K562 (cell line): ENCODE results near the gene ZDHHC8. TPM values are rescaled to one million over a fixed set of nuclear protein-coding genes. Genes with fewer than 3 reads are reported as not detected.

Experiments
- ATF1 ChIP-seq, 2 experiments: fragments of 450-650 bp in 1 of 2; IDR thresholded peaks; 2 replicates each; pipeline ENCODE4 v1.6.1; 2016; ENCODE audit warnings: missing compliant biosample characterization in 1 of 2, missing genetic modification characterization in 1 of 2
- BHLHE40 ChIP-seq: IDR thresholded peaks from 2 replicates; pipeline ENCODE4 v1.6.1; 2011; ENCODE audit warnings: low read length, improper control_type of control experiment
- CBFB ChIP-seq: sonication (generic); formaldehyde crosslinking; IDR thresholded peaks from 2 replicates; pipeline ENCODE4 v1.4.0; 2020; ENCODE audit warnings: mild to moderate bottlenecking, missing genetic modification reagents
- ETV1 ChIP-seq: fragments of 450-650 bp; conservative IDR thresholded peaks from 2 replicates; pipeline ENCODE4 v1.6.1; 2016; ENCODE audit warnings: missing genetic modification characterization, control low read depth, low read depth, missing compliant biosample characterization
- FOXO4 ChIP-seq: fragments of 450-650 bp; formaldehyde crosslinking; IDR thresholded peaks from 2 replicates; pipeline ENCODE4 v1.4.0; 2020; ENCODE audit warnings: mild to moderate bottlenecking, moderate library complexity
- HDAC2 ChIP-seq: fragments of 450-650 bp; IDR thresholded peaks from 2 replicates; pipeline ENCODE4 v1.6.1; 2016; ENCODE audit warnings: mild to moderate bottlenecking
- HES1 ChIP-seq: fragments of 450-650 bp; IDR thresholded peaks from 2 replicates; pipeline ENCODE4 v1.6.1; 2016; ENCODE audit warnings: low read depth, mild to moderate bottlenecking, moderate library complexity
- ID3 ChIP-seq, 2 experiments: fragments of 250-450 bp in 1 of 2; fragments of 450-650 bp in 1 of 2; sonication (Bioruptor Pico) in 1 of 2; IDR thresholded peaks; 2 replicates each; pipeline versions ENCODE4 v1.6.1 to v1.8.0; 2016 to 2021; ENCODE audit warnings: mild to moderate bottlenecking in 2 of 2, moderate library complexity in 2 of 2, missing compliant biosample characterization in 1 of 2, missing genetic modification characterization in 1 of 2
- KDM4B ChIP-seq, 2 experiments: fragments of 450-650 bp in 1 of 2; sonication (generic) in 1 of 2; IDR thresholded peaks; 2 replicates each; pipeline ENCODE4 v1.6.1; 2016 to 2017; ENCODE audit warnings: borderline replicate concordance in 2 of 2, antibody characterized with exemption in 1 of 2, low read depth in 1 of 2, mild to moderate bottlenecking in 1 of 2
- MBD2 ChIP-seq: sonication (generic); IDR thresholded peaks from 2 replicates; pipeline ENCODE4 v1.6.1; 2016; ENCODE audit warnings: low read depth, borderline replicate concordance
- NKRF ChIP-seq: fragments of 450-650 bp; IDR thresholded peaks from 2 replicates; pipeline ENCODE4 v1.6.1; 2016; ENCODE audit warnings: borderline replicate concordance
- NRF1 ChIP-seq, 2 experiments: fragments of 450-650 bp; IDR thresholded peaks in 1 of 2; conservative IDR thresholded peaks in 1 of 2; 2 replicates each; pipeline ENCODE4 v1.6.1; 2014; ENCODE audit warnings: mild to moderate bottlenecking in 2 of 2
- SETDB1 ChIP-seq: IDR thresholded peaks from one replicate; pipeline ENCODE4 v1.6.1; 2012; ENCODE audit warnings: low read length, control low read depth, inconsistent platforms
- SIN3A ChIP-seq, 2 experiments: fragments of 150-350 bp in 1 of 2; IDR thresholded peaks; 2 replicates each; pipeline ENCODE4 v1.6.1; 2011 to 2016; ENCODE audit warnings: borderline replicate concordance in 2 of 2, low read depth in 2 of 2, low read length in 2 of 2, mild to moderate bottlenecking in 2 of 2, moderate library complexity in 2 of 2; ENCODE audit not compliant: control insufficient read depth in 1 of 2
- SRSF1 ChIP-seq: fragments of 200-400 bp; formaldehyde crosslinking; IDR thresholded peaks from 2 replicates; pipeline ENCODE4 v1.6.1; 2017; ENCODE audit warnings: mild to moderate bottlenecking, low read depth, low read length, moderate library complexity
- ZBED1 ChIP-seq: IDR thresholded peaks from 2 replicates; pipeline ENCODE4 v1.6.1; 2014
- ZBTB7A ChIP-seq: IDR thresholded peaks from 2 replicates; pipeline ENCODE4 v1.6.1; 2011; ENCODE audit warnings: low read depth, mild to moderate bottlenecking, low read length, moderate library complexity, borderline replicate concordance; ENCODE audit not compliant: control insufficient read depth
- ZNF282 ChIP-seq: sonication (generic); formaldehyde crosslinking; IDR thresholded peaks from 2 replicates; pipeline ENCODE4 v1.8.1; 2023; ENCODE audit warnings: missing genetic modification reagents
- polyA plus RNA-seq, 8 experiments: library from polyadenylated mRNA; depleted of rRNA in 4 of 8; stranded (reverse) in 5 of 8; unstranded in 3 of 8; fragments of >200 nt; fragmentation: Nextera tagmentation in 2 of 8; fragmentation: Illumina TruSeq in 1 of 8; extraction: Ambion mirVana in 2 of 8; extraction: Trizol in 1 of 8; gene quantifications; 2 replicates each; pipeline versions ENCODE4 v1.2.1 to v1.2.3, GENCODE V29; 2011 to 2014; ENCODE audit warnings: inconsistent platforms in 1 of 8, missing spikeins in 1 of 8
- total RNA-seq, 7 experiments: library from RNA; depleted of rRNA in 6 of 7; stranded (reverse); fragments of >200 nt in 6 of 7; fragmentation: Illumina TruSeq in 2 of 7; extraction: Trizol in 2 of 7; gene quantifications; 2 replicates each; pipeline versions ENCODE4 v1.2.1 to v1.2.3, GENCODE V29; 2011 to 2021; ENCODE audit warnings: low replicate concordance in 1 of 7
- TF ChIP-seq, protein P1 (sequence below): sonication (generic); formaldehyde crosslinking; IDR thresholded peaks from 2 replicates; pipeline ENCODE4 v1.4.0; 2020; ENCODE audit warnings: mild to moderate bottlenecking, missing genetic modification reagents

The ZDHHC8 gene
- total and polyA plus RNA-seq, 9 of the 15 experiments (the other 6 are each of a cell fraction or from before 2014, with no cell fraction given) = 0.04 to 109 (median 16.4) TPM

- TF ChIP-seq MBD2 (0 out of 2 replicates have a peak, but pooled peaks have one; percentile 37), KDM4B (IDR thresholded peaks at IDR 0.05; ENCODE audit: borderline replicate concordance in 2 of 2, low read depth in 1 of 2) (no peak), NRF1 (conservative IDR thresholded peaks at IDR 0.05 in 1 of 2, IDR thresholded peaks at IDR 0.05 in 1 of 2) (no peak), ETV1 (tag) (no peak), FOXO4 (CRISPR knock-in tag) (peak; percentile 47; the same call in 1 of the 2 replicates), SRSF1 (no peak), ZBTB7A (peak; percentile 38; the same call in 1 of the 2 replicates), HES1 (no peak), CBFB (CRISPR knock-in tag) (no peak), ZNF282 (CRISPR knock-in tag) (no peak; the same call in 1 of the 2 replicates), HDAC2 (0 out of 2 replicates have a peak, but pooled peaks have one; percentile 18), ID3 (CRISPR knock-in tag; IDR thresholded peaks at IDR 0.05) (no peak), ID3 (tag; IDR thresholded peaks at IDR 0.05) (no peak), SIN3A (IDR thresholded peaks at IDR 0.05; ENCODE audit: borderline replicate concordance in 2 of 2, control insufficient read depth in 1 of 2, low read depth in 2 of 2, low read length in 2 of 2) (no peak), ATF1 (CRISPR knock-in tag; IDR thresholded peaks at IDR 0.05) (no peak), ATF1 (tag; IDR thresholded peaks at IDR 0.05) (0 out of 2 replicates have a peak, but pooled peaks have one; percentile 13), SETDB1 (no peak), BHLHE40 (peak; percentile 21; the same call in 1 of the 2 replicates), ZBED1 (0 out of 2 replicates have a peak, but pooled peaks have one; percentile 18), NKRF (no peak)
- TF ChIP-seq, protein P1, sequence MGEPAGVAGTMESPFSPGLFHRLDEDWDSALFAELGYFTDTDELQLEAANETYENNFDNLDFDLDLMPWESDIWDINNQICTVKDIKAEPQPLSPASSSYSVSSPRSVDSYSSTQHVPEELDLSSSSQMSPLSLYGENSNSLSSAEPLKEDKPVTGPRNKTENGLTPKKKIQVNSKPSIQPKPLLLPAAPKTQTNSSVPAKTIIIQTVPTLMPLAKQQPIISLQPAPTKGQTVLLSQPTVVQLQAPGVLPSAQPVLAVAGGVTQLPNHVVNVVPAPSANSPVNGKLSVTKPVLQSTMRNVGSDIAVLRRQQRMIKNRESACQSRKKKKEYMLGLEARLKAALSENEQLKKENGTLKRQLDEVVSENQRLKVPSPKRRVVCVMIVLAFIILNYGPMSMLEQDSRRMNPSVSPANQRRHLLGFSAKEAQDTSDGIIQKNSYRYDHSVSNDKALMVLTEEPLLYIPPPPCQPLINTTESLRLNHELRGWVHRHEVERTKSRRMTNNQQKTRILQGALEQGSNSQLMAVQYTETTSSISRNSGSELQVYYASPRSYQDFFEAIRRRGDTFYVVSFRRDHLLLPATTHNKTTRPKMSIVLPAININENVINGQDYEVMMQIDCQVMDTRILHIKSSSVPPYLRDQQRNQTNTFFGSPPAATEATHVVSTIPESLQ (CRISPR knock-in tag) = no peak
Measured at GRCh38 chr22:20186183-20186870, 54.7 kb downstream of the ZDHHC8 start (continued).
